Fibroblast of the aortic adventitia (primary cell): ENCODE data around the gene DHX32. TPM values are rescaled to one million over a fixed set of nuclear protein-coding genes. Genes with fewer than 3 reads are reported as not detected.

ENCODE experiments used
- DNase-seq: peaks from one replicate; pipeline ENCODE4 v3.0.0-alpha.2; 2010; ENCODE audit warnings: low read depth
- H3K4me3 ChIP-seq: 2 replicates; pipeline ENCODE4 v1.5.1; 2011; ENCODE audit warnings: low read depth, mild to moderate bottlenecking, control low read depth, low read length, moderate library complexity
- total RNA-seq: library from RNA; depleted of rRNA; stranded (reverse); fragments of >200 nt; gene quantifications from 2 replicates; pipeline ENCODE4 v1.2.3, GENCODE V29; 2012; ENCODE audit warnings: low replicate concordance
- TF ChIP-seq, protein P1 (sequence below): IDR thresholded peaks from 2 replicates; pipeline ENCODE4 v1.5.1; 2011; ENCODE audit warnings: mild to moderate bottlenecking, low read length, control low read depth, inconsistent platforms; ENCODE audit not compliant: insufficient read depth

Gene DHX32
- total RNA-seq, 1 donor, result 31.3 TPM

DNA sequence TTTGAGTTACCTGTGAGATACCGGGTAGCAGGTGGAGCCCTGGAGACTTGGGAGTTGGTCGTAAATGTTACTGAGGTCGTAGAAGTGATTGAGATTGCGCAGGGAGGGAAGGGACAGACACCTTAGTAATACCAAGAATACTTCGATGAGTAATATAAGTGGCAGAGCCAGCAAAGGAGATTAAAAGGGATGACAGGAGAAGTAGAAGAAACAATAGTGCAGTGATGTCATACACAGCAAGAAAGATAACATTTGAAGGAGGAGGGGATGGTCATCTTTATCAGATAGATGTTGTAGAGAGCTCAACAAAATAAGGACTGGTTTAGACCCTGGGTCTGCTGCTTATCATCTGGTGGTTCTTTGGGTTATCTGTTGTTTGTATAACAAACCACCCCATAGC is 52.8 kb downstream of the DHX32 start:
- DNase-seq, result no peak
- TF ChIP-seq, protein P1, sequence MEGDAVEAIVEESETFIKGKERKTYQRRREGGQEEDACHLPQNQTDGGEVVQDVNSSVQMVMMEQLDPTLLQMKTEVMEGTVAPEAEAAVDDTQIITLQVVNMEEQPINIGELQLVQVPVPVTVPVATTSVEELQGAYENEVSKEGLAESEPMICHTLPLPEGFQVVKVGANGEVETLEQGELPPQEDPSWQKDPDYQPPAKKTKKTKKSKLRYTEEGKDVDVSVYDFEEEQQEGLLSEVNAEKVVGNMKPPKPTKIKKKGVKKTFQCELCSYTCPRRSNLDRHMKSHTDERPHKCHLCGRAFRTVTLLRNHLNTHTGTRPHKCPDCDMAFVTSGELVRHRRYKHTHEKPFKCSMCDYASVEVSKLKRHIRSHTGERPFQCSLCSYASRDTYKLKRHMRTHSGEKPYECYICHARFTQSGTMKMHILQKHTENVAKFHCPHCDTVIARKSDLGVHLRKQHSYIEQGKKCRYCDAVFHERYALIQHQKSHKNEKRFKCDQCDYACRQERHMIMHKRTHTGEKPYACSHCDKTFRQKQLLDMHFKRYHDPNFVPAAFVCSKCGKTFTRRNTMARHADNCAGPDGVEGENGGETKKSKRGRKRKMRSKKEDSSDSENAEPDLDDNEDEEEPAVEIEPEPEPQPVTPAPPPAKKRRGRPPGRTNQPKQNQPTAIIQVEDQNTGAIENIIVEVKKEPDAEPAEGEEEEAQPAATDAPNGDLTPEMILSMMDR, result no peak
- H3K4me3 ChIP-seq, result no peak overlapping the region

DNA sequence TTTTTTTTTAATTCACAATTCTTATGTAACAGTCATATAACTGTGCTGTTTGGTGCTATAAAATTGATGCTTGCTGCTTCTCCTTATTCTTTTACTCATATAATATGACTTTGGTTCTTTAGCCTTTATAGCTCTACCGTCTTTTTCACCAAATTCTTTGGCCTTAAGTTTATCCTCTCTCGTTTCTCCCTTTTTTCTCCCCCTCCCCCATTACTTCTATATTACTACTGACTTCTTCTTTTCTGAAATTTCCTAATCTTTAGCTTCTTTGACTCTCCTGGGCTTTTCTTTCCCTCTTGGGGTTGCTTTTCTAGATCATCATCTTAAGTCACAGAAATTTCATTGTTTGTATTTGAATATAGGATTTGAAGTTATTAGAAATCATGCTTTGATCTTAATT is 54.0 kb downstream of the DHX32 start:
- no peak overlapping the region for H3K4me3 ChIP-seq
- TF ChIP-seq, protein P1, result no peak
- DNase-seq, result no peak

DNA sequence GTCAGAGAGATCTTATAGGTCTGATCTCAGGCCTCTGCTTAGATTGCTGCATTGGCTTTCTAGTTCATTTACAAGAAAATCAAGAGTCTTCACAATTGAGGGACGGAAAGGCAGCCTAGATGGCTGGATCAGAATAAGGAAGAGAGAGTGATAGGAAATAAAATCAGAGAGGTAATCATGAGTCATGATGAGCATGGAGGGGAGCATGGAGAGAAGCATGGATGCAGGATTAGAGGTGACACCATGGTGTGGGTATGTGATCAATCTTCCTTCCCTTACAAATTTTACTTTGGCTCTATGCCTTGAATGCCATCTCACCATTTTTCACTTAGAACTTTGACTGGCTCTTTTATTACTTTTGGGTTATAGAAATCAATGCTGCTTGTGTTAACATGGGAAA is 56.4 kb downstream of the DHX32 start:
- TF ChIP-seq, protein P1, result no peak
- no peak for DNase-seq

DNA sequence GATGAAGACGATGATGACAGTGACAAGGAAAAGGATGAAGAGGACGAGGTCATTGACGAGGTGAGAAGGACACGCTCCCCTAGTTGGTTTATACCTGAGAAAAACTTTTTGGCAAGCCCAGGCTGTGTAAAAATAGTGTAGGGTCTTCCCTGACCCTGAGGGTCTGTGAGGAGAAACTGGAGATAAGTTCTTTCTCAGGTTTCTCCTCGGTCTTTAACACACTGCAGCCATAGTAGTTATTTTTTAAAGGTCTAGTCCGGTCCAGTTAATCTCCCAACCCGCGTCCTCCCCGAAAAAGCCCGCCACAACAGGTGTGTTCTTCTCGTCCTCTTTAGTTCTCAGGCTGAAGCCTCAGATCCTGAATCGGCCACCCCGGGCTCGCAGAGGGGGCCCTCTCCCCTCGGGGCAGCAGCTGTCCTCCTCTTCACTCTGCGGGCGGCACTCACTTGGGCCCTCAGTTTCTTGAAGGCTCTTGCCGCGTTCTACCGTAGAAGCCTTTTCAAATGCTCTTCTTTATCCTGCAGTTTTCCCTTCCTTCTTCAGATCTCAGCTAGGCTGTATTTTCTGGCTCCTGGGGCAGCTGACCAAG is 57.3 kb downstream of the DHX32 start:
- no peak for DNase-seq
- TF ChIP-seq, protein P1, result no peak
- peak overlapping the region; percentile 98 for H3K4me3 ChIP-seq

More for the DNA sequence above, 56.4 kb downstream of the DHX32 start:
- H3K4me3 ChIP-seq, result peak overlapping the region; percentile 98

DNA sequence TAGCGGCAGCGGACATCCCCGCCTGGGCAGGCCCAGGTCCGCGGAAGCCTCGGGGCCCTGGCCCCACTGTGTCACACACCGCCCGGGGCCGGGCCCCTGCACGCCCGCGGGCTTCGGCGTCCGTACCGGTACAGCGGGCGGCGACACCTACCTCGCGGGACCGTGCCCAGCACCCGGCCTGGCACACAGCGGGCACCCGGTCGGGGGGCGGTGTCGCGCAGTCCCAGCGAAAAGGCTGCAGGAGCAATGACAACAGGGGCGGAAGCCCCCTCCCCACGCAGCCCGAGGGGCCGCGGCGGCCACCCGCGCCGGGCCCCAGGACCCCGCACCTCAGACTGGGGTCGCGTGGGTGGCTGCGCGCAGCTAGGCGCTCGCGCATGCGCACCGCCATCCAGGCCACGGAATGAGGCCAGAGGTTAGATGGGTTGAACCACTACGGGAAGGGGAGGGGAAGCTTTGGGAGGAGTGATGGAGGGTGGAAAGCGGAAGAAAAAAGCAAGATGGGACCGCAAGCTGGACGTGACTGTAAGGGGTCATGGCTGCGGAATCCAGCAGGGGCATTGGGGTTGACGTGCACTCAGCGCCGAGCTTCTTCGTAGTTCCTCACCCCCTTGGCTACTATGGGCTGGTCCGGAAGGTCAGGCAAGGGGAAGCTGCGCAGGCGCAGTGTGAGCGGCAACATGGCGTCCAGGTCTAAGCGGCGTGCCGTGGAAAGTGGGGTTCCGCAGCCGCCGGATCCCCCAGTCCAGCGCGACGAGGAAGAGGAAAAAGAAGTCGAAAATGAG is 58.0 kb downstream of the DHX32 start, which contains the start of the genes BCCIP and UROS:
BCCIP (plus strand) TSS at position 669 of the 785 bp plus-strand sequence; CDS start at position 681, 12 bp downstream.
UROS (minus strand) TSS at position 381 of the 785 bp plus-strand sequence. CDS start 6,759 bp downstream, outside the sequence.
- DNase-seq, result peak; percentile 92
- TF ChIP-seq, protein P1, result no peak
- H3K4me3 ChIP-seq, result peak within 1 kb of the TSS; percentile 98

DNA sequence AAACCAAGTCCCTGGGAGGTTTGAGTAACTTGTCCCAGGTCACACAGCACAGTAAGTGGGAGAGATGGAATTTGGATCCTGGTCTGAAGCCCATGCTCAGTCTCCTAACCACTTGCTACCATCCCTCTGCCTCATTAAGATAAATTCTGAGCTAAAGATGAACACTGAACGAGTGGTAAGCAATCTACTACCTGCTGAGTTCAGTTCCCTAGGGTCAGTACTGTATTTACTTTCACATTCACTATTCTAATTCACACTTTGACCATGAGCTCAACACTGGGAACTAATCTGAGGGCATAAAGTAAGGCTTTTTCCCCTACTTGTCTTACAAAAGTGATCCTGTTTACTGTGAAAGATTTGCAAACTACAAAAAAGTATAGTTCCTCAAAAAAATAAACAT is 60.4 kb downstream of the DHX32 start:
- TF ChIP-seq, protein P1, result no peak
- DNase-seq, result no peak
- no peak overlapping the region for H3K4me3 ChIP-seq
